Lower leg skin (tissue), 4 donors: ENCODE results near the gene DHRSX. TPM values are rescaled to one million over a fixed set of nuclear protein-coding genes. Genes with fewer than 3 reads are reported as not detected.
"Not testable (repeated sequence)": the region's sequence is repeated elsewhere in the genome, so short reads cannot be mapped to it uniquely, and the experiment has no call there.

Experiments used
- DNase-seq, 2 donors: peaks; one replicate each; pipeline ENCODE4 v3.0.0-alpha.2; 2019; ENCODE audit warnings: low spot score in 2 of 2
- H3K4me3 ChIP-seq: fragments of 200-600 bp; sonication (generic); 2 replicates; pipeline ENCODE4 v1.5.1; 2017; ENCODE audit warnings: mild to moderate bottlenecking, low read depth; ENCODE audit not compliant: poor library complexity, severe bottlenecking
- POLR2A ChIP-seq, 2 donors: fragments of 450-650 bp; IDR thresholded peaks; one replicate each; pipeline ENCODE4 v1.6.1; 2016 to 2017; ENCODE audit warnings: antibody characterized with exemption in 2 of 2, mild to moderate bottlenecking in 1 of 2, moderate library complexity in 1 of 2
- WGBS, 2 donors: methylation state at CpG; one replicate each; pipeline ENCODE4 v1.1.5; 2018; 5-methylcytosine and 5-hydroxymethylcytosine counted together
- intact Hi-C: fragments of 100-400 bp; cut with DNase I; formaldehyde crosslinking; loops from one replicate; pipeline ENCODE4 v1.15.0; 2023; ENCODE audit warnings: low total_unique reads
- total RNA-seq, 4 donors: library from RNA; depleted of rRNA; stranded (reverse); fragments of >200 nt; gene quantifications; one replicate each; pipeline ENCODE4 v1.1.0, GENCODE V29; 2016
- TF ChIP-seq, protein P1 (sequence below), 3 donors: fragments of 450-650 bp; IDR thresholded peaks; one replicate each; pipeline ENCODE4 v1.5.1; 2016; ENCODE audit warnings: antibody characterized with exemption in 3 of 3, mild to moderate bottlenecking in 3 of 3, moderate library complexity in 2 of 3

Gene DHRSX
- total RNA-seq, 4 donors from 2014 or later: 10.9 to 21.7 (median 16.2) TPM

DNA sequence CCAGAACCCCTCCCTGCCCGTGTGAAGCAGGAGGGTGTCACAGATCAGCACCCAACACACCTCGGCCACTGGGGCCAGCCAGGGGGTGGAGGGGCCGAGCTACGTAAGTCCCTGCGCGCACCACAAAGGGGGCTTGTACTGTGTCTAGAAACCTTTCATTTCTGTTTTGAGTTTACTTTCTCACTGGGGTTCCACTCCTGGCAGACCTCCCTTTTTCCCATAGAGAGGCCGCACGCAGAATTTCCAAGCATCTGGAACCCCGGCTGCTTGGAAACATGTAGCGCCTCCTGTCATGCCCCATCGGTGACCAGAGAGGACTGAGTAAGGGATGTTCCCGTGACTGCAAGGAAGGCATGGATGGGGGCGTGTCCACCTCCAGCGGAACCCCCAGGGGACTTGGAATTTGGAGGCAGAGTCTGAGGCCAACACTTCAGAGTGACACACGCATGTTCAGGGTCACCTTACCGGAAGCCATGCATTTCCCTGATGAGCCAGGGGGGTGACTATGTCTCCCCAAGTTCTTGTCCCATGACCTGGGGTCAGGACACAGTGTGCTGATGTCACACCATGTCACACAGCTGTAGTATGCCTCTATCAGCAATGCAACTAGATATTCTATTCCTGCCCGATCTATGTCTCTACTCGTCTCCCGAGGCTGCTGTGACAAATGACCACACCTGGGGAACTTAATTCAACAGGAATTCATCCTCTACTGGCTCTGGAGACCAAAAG lies 105.3 kb downstream of the DHRSX start:
- no peak overlapping the region for H3K4me3 ChIP-seq
- intact Hi-C loops: no loop called here
- WGBS, 2 donors: 80 to 89% methylated on average over 19 of the region's 19 CpGs
- TF ChIP-seq, protein P1, sequence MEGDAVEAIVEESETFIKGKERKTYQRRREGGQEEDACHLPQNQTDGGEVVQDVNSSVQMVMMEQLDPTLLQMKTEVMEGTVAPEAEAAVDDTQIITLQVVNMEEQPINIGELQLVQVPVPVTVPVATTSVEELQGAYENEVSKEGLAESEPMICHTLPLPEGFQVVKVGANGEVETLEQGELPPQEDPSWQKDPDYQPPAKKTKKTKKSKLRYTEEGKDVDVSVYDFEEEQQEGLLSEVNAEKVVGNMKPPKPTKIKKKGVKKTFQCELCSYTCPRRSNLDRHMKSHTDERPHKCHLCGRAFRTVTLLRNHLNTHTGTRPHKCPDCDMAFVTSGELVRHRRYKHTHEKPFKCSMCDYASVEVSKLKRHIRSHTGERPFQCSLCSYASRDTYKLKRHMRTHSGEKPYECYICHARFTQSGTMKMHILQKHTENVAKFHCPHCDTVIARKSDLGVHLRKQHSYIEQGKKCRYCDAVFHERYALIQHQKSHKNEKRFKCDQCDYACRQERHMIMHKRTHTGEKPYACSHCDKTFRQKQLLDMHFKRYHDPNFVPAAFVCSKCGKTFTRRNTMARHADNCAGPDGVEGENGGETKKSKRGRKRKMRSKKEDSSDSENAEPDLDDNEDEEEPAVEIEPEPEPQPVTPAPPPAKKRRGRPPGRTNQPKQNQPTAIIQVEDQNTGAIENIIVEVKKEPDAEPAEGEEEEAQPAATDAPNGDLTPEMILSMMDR (IDR thresholded peaks at IDR 0.05): no peak
- TF ChIP-seq POLR2A (IDR thresholded peaks at IDR 0.05): no peak
- DNase-seq: peak in 1 of 2 donors; percentile 74

DNA sequence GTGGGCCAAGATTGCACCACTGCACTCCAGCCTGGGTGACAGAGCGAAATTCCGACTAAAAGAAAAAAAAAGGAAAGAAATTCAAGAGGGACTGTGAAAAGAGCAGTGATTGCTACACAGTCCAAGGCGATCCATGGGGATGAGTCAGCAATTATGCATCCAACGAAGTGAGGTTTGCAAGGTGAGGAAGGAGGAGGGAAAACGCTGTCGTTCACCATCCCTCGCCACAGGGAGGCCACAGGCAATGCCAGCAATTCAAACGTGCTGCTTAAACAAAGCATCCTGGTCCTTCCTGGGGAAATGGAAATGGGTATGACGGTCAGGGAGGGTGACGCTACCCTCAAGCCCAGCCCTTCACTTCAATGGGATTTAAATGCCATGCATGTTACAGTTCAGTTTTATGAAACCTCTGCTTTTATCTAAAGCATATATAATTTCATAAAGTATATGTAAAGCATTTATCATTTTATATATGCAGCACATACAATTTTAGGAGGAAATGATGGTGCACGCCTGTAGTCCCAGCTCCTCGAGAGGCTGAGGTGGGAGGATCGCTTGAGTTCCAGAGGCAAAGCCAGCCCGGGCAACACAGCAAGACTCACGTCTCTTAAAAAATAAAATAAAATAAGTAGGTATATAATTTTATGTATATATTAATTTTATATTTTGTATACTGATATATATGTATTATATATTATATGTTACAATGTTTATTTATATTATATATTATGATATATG lies 108.7 kb downstream of the DHRSX start:
- no peak overlapping the region for H3K4me3 ChIP-seq
- WGBS, 2 donors: 64 to 70% methylated on average over 15 of the region's 15 CpGs
- intact Hi-C loops: no loop called here
- TF ChIP-seq, protein P1 (IDR thresholded peaks at IDR 0.05): no peak
- no peak for TF ChIP-seq POLR2A (IDR thresholded peaks at IDR 0.05)
- peak in 1 of 2 donors; percentile 63 for DNase-seq

DNA sequence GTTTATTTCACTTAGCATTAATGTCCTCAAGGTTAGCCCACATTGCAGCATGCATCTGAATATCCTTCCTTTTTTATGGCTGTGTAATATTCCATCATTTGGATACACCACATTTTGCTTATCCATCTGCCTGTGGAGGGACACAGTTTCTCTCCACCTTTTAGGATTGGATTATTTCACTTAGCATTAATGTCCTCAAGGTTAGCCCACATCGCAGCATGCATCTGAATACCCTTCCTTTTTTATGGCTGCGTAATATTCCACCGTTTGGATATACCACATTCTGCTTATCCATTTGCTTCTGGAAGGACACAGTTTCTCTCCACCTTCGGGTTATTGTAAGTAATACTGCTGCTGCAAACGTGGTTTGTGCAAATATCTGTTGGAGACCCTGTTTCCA lies 110.0 kb downstream of the DHRSX start:
- WGBS, 2 donors: 95 to 99% methylated on average over 5 of the region's 5 CpGs
- TF ChIP-seq, protein P1 (IDR thresholded peaks at IDR 0.05): no peak
- TF ChIP-seq POLR2A (IDR thresholded peaks at IDR 0.05): no peak
- no peak for DNase-seq
- H3K4me3 ChIP-seq: no peak overlapping the region
- intact Hi-C loops: no loop called here

- 95 to 96% methylated on average over 15 of the region's 15 CpGs for WGBS, 2 donors
- H3K4me3 ChIP-seq, intact Hi-C loops: not testable (repeated sequence)
- peak in 1 of 2 donors; percentile 80 for DNase-seq
These were observed 111.0 kb downstream of the DHRSX start for GRCh38 chrX:2389731-2390130.

DNA sequence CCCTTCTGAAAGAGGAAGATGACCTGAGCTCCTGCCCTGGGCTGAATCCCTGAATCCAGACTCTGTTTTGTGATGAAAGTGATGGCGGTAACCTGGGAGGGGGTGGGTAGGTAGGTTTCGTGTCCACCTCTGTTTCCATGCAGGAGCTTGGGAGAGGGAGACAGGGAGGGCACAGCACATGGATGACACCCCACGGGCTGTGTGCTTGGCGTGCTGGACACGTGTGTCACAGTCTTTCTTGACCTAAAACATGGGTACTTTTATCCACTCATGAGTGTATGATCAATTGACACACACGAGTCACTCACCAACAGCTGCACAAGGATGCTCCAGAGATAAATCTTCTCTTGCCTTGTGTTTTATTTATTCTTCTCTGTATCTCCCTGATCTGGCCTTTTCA lies 111.5 kb downstream of the DHRSX start:
- intact Hi-C loops: no loop called here
- WGBS, 2 donors: 95% methylated on average over 6 of the region's 6 CpGs

DNA sequence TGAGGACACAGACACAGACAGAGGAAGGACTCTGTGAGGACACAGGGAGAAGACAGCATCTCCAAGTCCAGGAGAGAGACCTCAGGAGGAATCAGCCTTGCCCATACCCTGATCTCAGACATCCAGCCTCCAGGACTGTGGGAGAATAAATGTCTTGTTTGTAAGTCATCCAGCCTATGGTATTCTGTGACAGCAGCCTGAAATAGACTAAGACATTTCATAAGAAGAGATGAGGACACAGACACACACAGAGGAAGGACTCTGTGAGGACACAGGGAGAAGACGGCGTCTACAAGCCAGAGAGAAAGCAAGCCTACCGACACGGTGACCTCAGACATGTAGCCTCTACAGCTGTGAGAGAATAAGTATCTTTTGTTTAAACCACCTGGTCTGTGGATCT lies 112.1 kb downstream of the DHRSX start:
- DNase-seq: no peak
- H3K4me3 ChIP-seq: no peak overlapping the region
- TF ChIP-seq, protein P1 (IDR thresholded peaks at IDR 0.05): no peak
- TF ChIP-seq POLR2A (IDR thresholded peaks at IDR 0.05): no peak
- 77 to 85% methylated on average over 4 of the region's 4 CpGs for WGBS, 2 donors
- intact Hi-C loops: no loop called here

More for the DNA sequence above, 111.5 kb downstream of the DHRSX start:
- no peak overlapping the region for H3K4me3 ChIP-seq
- DNase-seq: peak in 1 of 2 donors; percentile 25
- TF ChIP-seq, protein P1 (IDR thresholded peaks at IDR 0.05): no peak
- TF ChIP-seq POLR2A (IDR thresholded peaks at IDR 0.05): no peak
